ENCODE results near the gene PROK2.

DNA sequence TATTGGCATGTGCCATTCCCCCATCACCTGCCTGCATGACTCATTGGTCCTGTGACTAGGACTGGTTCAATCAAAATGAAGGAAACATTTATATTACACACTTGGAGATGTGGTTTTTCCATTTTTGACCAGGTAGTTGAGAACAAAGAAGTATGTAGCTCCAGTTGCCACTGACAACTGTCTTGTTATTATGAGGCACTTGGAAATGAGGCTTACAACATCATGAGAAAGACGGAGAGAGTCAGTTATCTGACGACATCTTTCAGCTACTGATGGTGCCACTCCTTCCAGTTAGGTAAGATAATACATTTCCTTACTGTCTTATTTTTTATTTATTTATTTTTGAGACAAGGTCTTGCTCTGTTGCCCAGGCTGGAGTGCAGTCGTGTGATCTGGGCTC lies 21.8 kb upstream of the PROK2 start:
- TF ChIP-seq POLR2A (IDR thresholded peaks at IDR 0.05; ENCODE audit: low read length): no peak
- TF ChIP-seq GATA1 (IDR thresholded peaks at IDR 0.05; ENCODE audit: low read depth, low read length): no peak
